ENCODE measurements around the gene PCCA.

PCCA gene

DNA sequence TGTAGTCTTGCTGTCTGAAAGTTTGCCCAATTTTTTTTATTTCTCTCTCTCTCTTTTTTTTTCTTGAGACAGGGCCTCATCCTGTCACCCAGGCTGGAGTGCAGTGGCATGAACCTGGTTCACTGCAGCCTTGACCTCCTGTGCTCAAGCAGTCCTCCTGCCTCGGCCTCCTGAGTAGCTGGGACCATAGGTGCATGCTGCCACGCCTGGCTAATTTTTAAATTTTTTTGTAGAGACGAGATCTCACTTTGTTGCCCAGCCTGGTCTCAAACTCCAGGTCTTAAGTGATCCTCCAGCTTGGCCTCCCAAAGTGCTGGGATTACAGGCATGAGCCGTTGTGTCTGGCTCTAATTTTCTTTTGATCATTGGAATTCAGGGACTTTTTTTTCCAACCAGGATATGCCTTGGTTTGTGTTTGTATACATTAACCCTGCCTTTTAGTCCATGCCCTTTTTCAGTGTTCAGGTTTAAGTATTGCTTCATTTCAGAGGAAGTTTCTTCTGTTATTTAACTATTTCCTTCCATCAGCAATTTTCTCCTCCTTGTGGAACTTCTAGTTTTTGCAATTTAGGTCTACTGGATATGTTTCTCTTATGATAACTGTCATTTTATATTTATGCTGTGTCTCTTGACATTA lies 201.4 kb downstream of the PCCA start:
- no peaks in the 10 kb centered on the region for H3K9me3 ChIP-seq (ENCODE audit: severe bottlenecking)
- no peaks in the 10 kb centered on the region; the same call in 1 of the 2 replicates for H3K36me3 ChIP-seq
- TF ChIP-seq, protein P1, sequence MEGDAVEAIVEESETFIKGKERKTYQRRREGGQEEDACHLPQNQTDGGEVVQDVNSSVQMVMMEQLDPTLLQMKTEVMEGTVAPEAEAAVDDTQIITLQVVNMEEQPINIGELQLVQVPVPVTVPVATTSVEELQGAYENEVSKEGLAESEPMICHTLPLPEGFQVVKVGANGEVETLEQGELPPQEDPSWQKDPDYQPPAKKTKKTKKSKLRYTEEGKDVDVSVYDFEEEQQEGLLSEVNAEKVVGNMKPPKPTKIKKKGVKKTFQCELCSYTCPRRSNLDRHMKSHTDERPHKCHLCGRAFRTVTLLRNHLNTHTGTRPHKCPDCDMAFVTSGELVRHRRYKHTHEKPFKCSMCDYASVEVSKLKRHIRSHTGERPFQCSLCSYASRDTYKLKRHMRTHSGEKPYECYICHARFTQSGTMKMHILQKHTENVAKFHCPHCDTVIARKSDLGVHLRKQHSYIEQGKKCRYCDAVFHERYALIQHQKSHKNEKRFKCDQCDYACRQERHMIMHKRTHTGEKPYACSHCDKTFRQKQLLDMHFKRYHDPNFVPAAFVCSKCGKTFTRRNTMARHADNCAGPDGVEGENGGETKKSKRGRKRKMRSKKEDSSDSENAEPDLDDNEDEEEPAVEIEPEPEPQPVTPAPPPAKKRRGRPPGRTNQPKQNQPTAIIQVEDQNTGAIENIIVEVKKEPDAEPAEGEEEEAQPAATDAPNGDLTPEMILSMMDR (IDR thresholded peaks at IDR 0.05; ENCODE audit: low read depth, low read length): no peak

DNA sequence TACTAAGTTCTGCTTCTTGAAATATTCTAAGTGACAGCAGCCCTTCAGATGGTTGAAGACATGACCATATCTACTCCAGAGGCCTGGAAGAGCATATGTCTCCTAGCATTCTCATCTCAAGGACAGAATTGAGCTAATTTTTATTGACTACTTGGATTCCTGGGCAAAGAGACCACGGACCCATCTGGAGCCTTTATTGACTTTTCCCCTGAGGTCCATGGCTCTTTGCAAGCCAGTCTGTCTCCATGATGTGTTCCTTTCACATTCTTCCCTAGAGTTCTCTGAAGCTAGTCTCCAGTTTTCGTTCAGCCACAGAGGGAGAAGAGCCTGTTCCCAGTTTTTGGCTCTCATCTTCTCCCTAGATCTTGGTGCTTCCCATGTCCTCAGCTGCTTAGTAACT lies 202.7 kb downstream of the PCCA start:
- TF ChIP-seq, protein P1 (IDR thresholded peaks at IDR 0.05; ENCODE audit: low read depth, low read length): no peak
- Histone ChIP-seq H3K4me3 (ENCODE audit: low read depth, low read length) (no peak overlapping the region), H3K27ac (no peak overlapping the region), H3K9me3 (ENCODE audit: severe bottlenecking) (no peaks in the 10 kb centered on the region), H3K36me3 (no peaks in the 10 kb centered on the region; the same call in 1 of the 2 replicates), H3K27me3 (ENCODE audit: insufficient read depth, low read depth, severe bottlenecking) (no peaks in the 10 kb centered on the region)
- DNase-seq: no peak

More for the DNA sequence above, 201.4 kb downstream of the PCCA start:
- H3K27me3 ChIP-seq (ENCODE audit: insufficient read depth, low read depth, severe bottlenecking): no peaks in the 10 kb centered on the region
- no peak overlapping the region for H3K27ac ChIP-seq
- no peak for DNase-seq
- H3K4me3 ChIP-seq (ENCODE audit: low read depth, low read length): no peak overlapping the region

DNA sequence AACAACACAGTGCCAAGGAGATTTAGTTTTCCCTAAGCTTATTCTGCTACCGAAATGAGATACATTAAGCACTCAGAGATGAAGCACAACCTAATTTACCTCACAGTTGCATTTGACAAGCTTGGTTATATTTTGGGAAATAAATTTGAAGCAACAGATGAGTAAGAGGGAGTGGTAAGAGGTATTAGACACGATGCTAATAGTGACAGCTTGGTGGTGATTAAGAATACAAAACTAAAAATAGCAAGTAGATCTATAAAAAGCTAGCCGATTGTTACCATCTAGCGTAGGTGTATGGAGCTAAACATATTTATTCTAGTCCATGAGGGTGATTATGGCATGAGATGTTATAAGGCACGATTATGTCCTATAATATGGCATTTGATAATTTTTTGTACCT lies 208.5 kb downstream of the PCCA start:
- no peak for DNase-seq
- Histone ChIP-seq H3K9me3 (ENCODE audit: severe bottlenecking) (no peaks in the 10 kb centered on the region), H3K36me3 (no peaks in the 10 kb centered on the region), H3K27ac (peak overlapping the region; percentile 5), H3K27me3 (ENCODE audit: insufficient read depth, low read depth, severe bottlenecking) (no peaks in the 10 kb centered on the region), H3K4me3 (ENCODE audit: low read depth, low read length) (no peak overlapping the region)
- TF ChIP-seq, protein P1 (IDR thresholded peaks at IDR 0.05; ENCODE audit: low read depth, low read length): no peak

DNA sequence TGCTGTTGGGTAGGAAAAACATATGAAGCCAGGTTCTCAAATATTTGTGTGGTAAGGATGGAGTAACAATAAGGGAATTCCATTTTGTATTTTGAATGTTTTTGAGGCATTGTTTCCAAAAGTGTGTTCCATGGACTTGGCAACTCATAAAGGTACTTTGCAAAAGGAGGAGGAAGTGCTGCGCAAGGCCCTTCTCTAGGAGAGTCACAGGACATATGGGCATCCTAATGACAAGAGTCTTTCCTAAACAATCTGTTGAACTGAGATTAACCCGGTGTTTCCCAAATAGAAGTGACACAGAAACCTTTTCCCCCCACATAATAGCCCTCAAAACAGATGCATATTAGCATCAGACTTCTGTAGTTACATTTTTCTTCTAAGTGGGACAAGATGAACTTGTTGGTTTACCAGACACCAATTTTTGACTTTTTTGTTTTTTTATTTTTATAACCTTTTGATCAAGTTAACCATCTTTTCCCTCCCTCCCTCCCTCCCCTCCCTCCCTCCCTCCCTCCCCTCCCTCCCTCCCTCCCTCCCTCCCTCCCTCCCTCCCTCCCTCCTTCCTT lies 209.3 kb downstream of the PCCA start:
- TF ChIP-seq, protein P1 (IDR thresholded peaks at IDR 0.05; ENCODE audit: low read depth, low read length): no peak
- H3K4me3 ChIP-seq (ENCODE audit: low read depth, low read length): no peak overlapping the region
- no peaks in the 10 kb centered on the region for H3K36me3 ChIP-seq
- H3K27me3 ChIP-seq (ENCODE audit: insufficient read depth, low read depth, severe bottlenecking): no peaks in the 10 kb centered on the region
- peak overlapping the region; percentile 5 for H3K27ac ChIP-seq
- DNase-seq: peak; percentile 37
- H3K9me3 ChIP-seq (ENCODE audit: severe bottlenecking): no peaks in the 10 kb centered on the region

DNA sequence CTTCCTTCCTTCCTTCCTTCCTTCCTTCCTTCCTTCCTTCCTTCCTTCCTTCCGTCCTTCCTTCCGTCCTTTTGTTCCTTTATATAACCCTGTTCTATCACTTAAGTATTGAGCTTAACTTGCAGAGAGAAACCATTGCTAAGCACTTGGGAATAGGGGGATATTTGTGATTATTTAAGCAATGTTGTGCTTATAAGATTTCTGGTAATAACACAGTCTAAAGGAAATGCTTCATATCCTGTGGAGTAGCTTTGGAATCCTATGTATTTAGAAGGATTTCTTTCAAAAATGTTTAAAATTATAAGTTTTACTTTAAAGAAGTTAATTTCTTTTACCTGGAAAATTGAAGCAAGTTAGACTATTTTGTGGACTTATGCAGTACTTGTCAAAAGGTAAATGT lies 209.8 kb downstream of the PCCA start:
- Histone ChIP-seq H3K4me3 (ENCODE audit: low read depth, low read length) (no peak overlapping the region), H3K36me3 (no peaks in the 10 kb centered on the region), H3K27me3 (ENCODE audit: insufficient read depth, low read depth, severe bottlenecking) (no peaks in the 10 kb centered on the region), H3K9me3 (ENCODE audit: severe bottlenecking) (no peaks in the 10 kb centered on the region), H3K27ac (no peak overlapping the region)
- no peak for DNase-seq
- TF ChIP-seq, protein P1 (IDR thresholded peaks at IDR 0.05; ENCODE audit: low read depth, low read length): no peak
